ENCODE data around the gene TEKT5. TPM values are rescaled to one million over a fixed set of nuclear protein-coding genes. Genes with fewer than 3 reads are reported as not detected.

Gene TEKT5
- total RNA-seq, 1 donor from 2014 or later, result 0.29 TPM

DNA sequence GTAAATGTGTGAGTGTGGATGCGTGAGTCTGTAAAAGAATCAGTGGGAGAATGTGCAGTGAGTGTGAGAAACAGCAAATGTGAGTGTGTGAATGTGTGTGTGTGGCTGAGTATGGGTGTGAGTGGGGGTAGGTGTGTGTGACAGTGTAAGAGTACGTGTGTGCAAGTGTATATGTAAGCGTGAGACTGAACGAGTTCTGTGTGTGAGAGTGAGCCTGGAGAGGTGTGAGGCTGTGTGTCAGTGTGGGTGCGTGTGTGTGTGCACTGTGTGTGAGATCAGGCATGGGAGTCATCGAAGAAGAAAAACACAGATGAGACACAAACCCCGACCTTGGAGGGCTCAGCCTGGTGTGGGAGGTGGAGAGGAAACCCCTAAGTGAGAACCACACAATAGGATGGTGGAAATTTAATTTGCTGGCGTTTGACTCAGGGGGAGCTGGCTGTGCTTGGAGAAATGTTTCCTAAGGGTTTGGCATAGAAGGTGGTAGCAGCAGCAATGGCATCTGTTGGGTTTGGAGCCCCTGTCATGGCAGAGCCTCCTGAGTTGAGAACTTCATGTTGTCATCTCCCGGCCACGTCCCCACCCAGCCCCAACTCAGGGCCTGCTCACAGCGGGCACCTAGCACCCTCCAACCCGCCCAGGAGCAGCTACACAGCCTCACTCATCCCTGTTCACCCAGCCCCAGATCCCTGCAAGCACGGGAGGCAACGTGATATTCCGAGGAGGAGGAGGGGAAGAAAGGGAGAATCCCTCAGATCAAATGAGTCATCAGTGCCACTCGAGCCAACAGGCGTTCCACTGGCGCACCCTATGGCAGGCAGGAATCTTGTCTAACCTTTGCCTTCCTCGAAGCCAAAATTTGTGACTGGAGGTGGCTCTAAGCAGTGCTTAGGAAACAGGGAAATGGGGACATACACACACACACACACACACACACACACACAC lies 34.6 kb upstream of the TEKT5 start:
- H3K4me1 Mint-ChIP-seq (ENCODE audit: low read depth), result no peaks in the 10 kb centered on the region
- peaks cover 3% of the 10 kb centered on the region for H3K9me3 Mint-ChIP-seq (ENCODE audit: low read depth)
- H3K36me3 Mint-ChIP-seq (ENCODE audit: insufficient read depth), result no peaks in the 10 kb centered on the region
- TF ChIP-seq, protein P1, sequence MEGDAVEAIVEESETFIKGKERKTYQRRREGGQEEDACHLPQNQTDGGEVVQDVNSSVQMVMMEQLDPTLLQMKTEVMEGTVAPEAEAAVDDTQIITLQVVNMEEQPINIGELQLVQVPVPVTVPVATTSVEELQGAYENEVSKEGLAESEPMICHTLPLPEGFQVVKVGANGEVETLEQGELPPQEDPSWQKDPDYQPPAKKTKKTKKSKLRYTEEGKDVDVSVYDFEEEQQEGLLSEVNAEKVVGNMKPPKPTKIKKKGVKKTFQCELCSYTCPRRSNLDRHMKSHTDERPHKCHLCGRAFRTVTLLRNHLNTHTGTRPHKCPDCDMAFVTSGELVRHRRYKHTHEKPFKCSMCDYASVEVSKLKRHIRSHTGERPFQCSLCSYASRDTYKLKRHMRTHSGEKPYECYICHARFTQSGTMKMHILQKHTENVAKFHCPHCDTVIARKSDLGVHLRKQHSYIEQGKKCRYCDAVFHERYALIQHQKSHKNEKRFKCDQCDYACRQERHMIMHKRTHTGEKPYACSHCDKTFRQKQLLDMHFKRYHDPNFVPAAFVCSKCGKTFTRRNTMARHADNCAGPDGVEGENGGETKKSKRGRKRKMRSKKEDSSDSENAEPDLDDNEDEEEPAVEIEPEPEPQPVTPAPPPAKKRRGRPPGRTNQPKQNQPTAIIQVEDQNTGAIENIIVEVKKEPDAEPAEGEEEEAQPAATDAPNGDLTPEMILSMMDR (IDR thresholded peaks at IDR 0.05; ENCODE audit: unreplicated experiment), result no peak
- no peak for DNase-seq (ENCODE audit: low spot score, unreplicated experiment)
- no peaks in the 10 kb centered on the region for H3K27me3 Mint-ChIP-seq
- H3K4me3 Mint-ChIP-seq (ENCODE audit: low read depth), result no peak overlapping the region
- H3K27ac Mint-ChIP-seq, result no peak overlapping the region

DNA sequence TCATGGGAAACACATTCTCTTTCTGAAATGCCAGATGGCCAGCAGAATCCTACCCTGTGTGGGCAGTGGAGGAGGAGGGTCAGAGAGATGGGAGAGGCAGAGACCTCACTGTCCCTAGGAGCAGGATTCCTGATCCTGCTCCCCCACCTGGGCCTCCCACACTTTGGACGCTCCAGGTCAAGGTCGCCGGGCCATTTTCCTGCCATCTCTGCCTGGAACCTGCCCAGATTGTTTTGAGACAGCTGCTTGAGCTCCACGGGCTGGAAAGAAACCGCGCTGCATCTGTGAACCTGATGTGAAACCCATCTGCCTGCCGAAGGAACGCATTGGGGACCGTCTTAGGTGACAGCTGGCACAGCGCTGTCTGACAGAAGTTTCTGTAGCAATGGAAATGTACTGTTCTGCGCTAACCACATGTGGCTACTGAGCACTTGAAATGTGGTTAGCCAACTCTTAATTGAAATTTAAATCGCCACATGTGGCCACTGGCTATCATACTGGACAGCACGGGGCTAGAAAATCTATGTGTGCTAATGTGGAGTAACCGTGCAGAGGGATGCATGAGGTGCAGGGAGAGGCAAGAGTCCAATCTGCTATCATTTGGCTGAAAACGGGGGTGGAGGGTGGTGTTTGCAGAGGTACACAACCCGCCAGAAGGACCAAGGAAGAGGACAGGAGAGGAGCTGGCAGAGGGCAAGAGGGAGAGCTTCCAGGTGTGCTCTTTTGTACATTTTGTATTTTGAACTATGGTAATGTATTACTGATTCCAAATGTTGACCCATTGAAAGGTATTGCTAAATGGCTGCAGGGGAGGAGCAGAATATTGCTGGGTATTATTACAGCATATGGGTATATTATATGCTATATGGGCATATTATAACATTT lies 33.5 kb upstream of the TEKT5 start:
- H3K27me3 Mint-ChIP-seq, result no peaks in the 10 kb centered on the region
- no peak for DNase-seq (ENCODE audit: low spot score, unreplicated experiment)
- no peak overlapping the region for H3K27ac Mint-ChIP-seq
- no peaks in the 10 kb centered on the region for H3K4me1 Mint-ChIP-seq (ENCODE audit: low read depth)
- H3K36me3 Mint-ChIP-seq (ENCODE audit: insufficient read depth), result no peaks in the 10 kb centered on the region
- TF ChIP-seq, protein P1 (IDR thresholded peaks at IDR 0.05; ENCODE audit: unreplicated experiment), result no peak
- peaks cover 1% of the 10 kb centered on the region for H3K9me3 Mint-ChIP-seq (ENCODE audit: low read depth)
- no peak overlapping the region for H3K4me3 Mint-ChIP-seq (ENCODE audit: low read depth)

DNA sequence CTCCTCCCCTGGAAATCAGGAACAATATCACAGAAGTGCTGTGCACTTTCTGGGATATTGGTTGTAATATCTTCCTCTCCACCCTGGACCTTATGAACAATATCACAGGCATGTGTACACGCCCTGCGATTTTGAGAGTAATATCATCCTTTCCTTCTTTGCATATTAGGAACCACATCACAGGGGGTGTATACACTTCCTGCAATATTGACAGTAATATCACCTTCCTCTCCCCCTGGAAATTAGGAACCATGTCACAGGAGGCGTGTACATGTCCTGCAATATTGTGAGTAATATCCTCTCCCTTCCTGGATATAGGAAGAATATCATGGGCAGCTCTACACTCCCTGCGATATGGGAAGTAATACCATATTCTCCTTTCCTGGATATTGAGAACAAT lies 14.2 kb upstream of the TEKT5 start:
- TF ChIP-seq, protein P1 (IDR thresholded peaks at IDR 0.05; ENCODE audit: unreplicated experiment), result no peak
- Mint-ChIP-seq H3K27ac (no peak overlapping the region), H3K4me3 (ENCODE audit: low read depth) (no peak overlapping the region), H3K27me3 (peaks cover 5% of the 10 kb centered on the region), H3K9me3 (ENCODE audit: low read depth) (peaks cover 6% of the 10 kb centered on the region), H3K4me1 (ENCODE audit: low read depth) (no peaks in the 10 kb centered on the region), H3K36me3 (ENCODE audit: insufficient read depth) (no peaks in the 10 kb centered on the region)
- DNase-seq (ENCODE audit: low spot score, unreplicated experiment), result no peak

DNA sequence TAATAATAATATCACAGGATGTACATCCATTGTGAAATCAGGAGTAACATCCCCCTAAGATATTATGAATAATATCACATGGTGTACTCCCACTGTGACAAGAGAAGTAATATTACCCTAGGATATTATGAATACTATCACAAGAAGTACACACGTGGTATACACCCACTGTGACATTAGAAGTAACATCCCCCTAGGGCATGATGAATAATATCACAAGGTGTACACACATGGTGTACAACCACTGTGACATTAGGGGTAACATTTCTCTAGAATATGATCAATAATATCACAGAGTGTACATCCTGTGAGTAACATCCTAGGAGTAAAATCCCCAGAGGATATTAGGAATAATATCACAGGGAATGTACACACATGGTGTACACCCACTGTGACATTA lies 5.0 kb upstream of the TEKT5 start:
- H3K9me3 Mint-ChIP-seq (ENCODE audit: low read depth), result no peaks in the 10 kb centered on the region
- no peaks in the 10 kb centered on the region for H3K36me3 Mint-ChIP-seq (ENCODE audit: insufficient read depth)
- no peak for DNase-seq (ENCODE audit: low spot score, unreplicated experiment)
- TF ChIP-seq, protein P1 (IDR thresholded peaks at IDR 0.05; ENCODE audit: unreplicated experiment), result no peak
- H3K27me3 Mint-ChIP-seq, result no peaks in the 10 kb centered on the region
- no peak overlapping the region for H3K4me3 Mint-ChIP-seq (ENCODE audit: low read depth)
- no peak overlapping the region for H3K27ac Mint-ChIP-seq
- no peaks in the 10 kb centered on the region for H3K4me1 Mint-ChIP-seq (ENCODE audit: low read depth)

DNA sequence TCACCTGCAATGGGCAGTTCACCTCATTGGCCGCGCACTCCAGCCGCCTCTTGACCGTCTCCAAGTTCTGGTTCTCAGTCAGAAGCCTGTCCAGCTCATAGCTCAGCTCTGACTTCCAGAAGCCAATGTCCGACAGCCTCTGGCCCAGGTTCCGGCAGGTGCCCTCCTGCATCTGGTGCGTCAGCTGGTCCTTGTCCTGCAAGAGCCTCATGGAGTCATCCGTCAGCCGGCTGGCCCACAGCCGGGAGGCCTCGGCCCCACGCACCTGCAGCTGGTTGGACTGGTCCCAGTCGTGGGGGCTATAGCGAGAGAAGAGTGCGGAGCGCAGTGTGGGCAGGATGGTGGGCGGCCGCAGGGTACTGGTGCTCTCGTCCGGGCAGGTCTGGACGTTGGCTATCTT lies 424 bp downstream of the TEKT5 start:
- Mint-ChIP-seq H3K9me3 (ENCODE audit: low read depth) (peaks cover 3% of the 10 kb centered on the region), H3K27ac (no peak overlapping the region), H3K36me3 (ENCODE audit: insufficient read depth) (no peaks in the 10 kb centered on the region)

More for the DNA sequence above, 424 bp downstream of the TEKT5 start:
- TF ChIP-seq, protein P1 (IDR thresholded peaks at IDR 0.05; ENCODE audit: unreplicated experiment), result no peak
- no peak overlapping the region for H3K4me3 Mint-ChIP-seq (ENCODE audit: low read depth)
- DNase-seq (ENCODE audit: low spot score, unreplicated experiment), result no peak
- H3K4me1 Mint-ChIP-seq (ENCODE audit: low read depth), result no peaks in the 10 kb centered on the region
- no peaks in the 10 kb centered on the region for H3K27me3 Mint-ChIP-seq

Measured in progenitor cell of endocrine pancreas (in vitro differentiated cells).